Measurements from ENCODE around the gene RAI2. TPM values are rescaled to one million over a fixed set of nuclear protein-coding genes. Genes with fewer than 3 reads are reported as not detected.

Gene RAI2
- total RNA-seq, 1 donor from 2014 or later: 23.6 TPM

DNA sequence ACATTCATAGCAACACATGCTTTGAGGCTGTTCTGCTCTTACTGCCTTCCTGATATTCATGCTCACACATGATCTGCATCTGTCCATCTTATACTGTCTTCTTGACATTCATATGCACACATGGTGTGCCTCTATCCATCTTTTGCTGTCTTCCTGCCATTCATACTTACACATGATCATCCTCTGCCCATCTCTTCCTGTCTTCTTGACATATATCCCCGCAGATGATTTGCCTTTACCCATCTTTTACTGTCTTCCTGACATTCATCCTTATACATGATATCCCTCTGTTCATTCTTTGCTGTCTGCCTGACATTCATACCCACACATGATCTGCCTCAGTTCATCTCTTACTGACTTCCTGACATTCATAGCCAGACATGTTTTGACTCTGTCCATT lies 87.0 kb downstream of the RAI2 start:
- Histone ChIP-seq H3K27me3 (ENCODE audit: low read depth) (no peaks in the 10 kb centered on the region), H3K27ac (replicated peaks) (no peak overlapping the region), H3K4me3 (no peak overlapping the region), H3K36me3 (no peaks in the 10 kb centered on the region), H3K9me3 (replicated peaks) (no peaks in the 10 kb centered on the region), H3K4me1 (no peaks in the 10 kb centered on the region)
- intact Hi-C loops (cut with micrococcal nuclease): no loop called here
- no peak for DNase-seq
- TF ChIP-seq, protein P1, sequence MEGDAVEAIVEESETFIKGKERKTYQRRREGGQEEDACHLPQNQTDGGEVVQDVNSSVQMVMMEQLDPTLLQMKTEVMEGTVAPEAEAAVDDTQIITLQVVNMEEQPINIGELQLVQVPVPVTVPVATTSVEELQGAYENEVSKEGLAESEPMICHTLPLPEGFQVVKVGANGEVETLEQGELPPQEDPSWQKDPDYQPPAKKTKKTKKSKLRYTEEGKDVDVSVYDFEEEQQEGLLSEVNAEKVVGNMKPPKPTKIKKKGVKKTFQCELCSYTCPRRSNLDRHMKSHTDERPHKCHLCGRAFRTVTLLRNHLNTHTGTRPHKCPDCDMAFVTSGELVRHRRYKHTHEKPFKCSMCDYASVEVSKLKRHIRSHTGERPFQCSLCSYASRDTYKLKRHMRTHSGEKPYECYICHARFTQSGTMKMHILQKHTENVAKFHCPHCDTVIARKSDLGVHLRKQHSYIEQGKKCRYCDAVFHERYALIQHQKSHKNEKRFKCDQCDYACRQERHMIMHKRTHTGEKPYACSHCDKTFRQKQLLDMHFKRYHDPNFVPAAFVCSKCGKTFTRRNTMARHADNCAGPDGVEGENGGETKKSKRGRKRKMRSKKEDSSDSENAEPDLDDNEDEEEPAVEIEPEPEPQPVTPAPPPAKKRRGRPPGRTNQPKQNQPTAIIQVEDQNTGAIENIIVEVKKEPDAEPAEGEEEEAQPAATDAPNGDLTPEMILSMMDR (IDR thresholded peaks at IDR 0.05; ENCODE audit: borderline replicate concordance): no peak

DNA sequence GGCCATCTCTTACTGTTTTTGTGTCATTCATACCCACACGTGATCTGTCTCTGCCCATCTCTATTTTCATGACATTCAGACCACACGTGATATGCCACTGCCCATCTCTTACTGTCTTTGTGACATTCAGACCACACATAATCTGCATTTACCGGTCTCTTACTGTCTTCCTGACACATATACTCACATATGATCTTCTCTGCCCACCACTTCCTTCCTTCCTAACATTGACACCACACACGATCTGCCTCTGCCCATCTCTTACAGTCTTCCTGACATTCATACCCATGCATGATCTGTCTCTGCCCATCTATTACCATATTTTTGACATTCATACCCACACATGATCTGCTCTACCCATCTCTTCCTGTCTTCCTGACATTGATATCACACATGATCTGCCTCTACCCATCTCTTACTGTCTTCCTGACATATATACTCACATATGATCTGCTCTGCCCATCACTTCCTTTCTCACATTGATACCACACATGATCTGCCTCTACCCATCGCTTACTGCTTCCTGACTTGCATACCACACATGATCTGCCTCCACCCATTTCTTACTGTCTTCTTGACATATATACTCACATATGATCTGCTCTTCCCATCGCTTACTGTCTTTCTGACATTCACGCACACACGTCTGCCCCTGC lies 87.7 kb downstream of the RAI2 start:
- intact Hi-C loops (cut with micrococcal nuclease): no loop called here
- no peaks in the 10 kb centered on the region for H3K27me3 ChIP-seq (ENCODE audit: low read depth)
- H3K4me1 ChIP-seq: no peaks in the 10 kb centered on the region

DNA sequence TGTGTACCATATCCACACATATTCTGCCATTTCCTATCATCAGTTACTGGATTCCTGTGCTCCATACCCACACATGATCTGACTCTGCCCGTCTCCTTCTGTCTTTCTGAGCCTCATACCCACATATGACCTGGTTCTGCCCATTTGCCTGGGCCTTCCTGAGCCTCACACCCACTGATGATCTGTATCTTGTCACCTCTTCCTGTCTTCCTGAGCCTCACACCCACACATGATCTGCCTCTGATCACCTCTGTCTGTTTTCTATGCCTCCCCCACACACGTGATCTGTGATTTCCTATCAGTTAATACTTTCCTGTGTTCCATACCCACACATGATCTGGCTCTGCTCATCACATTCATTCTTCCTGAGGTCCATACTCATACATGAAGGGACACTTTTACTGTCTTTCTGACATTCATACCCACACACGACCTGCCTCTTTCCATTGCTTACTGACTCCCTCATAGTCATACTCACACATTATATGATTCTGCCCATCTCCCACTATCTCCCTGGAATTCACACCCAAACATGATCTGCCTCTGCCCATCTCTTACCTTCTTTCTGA lies 91.3 kb downstream of the RAI2 start:
- no peaks in the 10 kb centered on the region for H3K36me3 ChIP-seq
- H3K9me3 ChIP-seq (replicated peaks): no peaks in the 10 kb centered on the region
- H3K4me1 ChIP-seq: no peaks in the 10 kb centered on the region
- no peak for DNase-seq
- H3K27ac ChIP-seq (replicated peaks): no peak overlapping the region
- H3K27me3 ChIP-seq (ENCODE audit: low read depth): no peaks in the 10 kb centered on the region
- intact Hi-C loops (cut with micrococcal nuclease): no loop called here
- no peak overlapping the region for H3K4me3 ChIP-seq
- TF ChIP-seq, protein P1 (IDR thresholded peaks at IDR 0.05; ENCODE audit: borderline replicate concordance): no peak

More for the DNA sequence above, 87.7 kb downstream of the RAI2 start:
- TF ChIP-seq, protein P1 (IDR thresholded peaks at IDR 0.05; ENCODE audit: borderline replicate concordance): no peak
- Histone ChIP-seq H3K4me3 (no peak overlapping the region), H3K36me3 (no peaks in the 10 kb centered on the region), H3K27ac (replicated peaks) (no peak overlapping the region), H3K9me3 (replicated peaks) (no peaks in the 10 kb centered on the region)
- DNase-seq: no peak

DNA sequence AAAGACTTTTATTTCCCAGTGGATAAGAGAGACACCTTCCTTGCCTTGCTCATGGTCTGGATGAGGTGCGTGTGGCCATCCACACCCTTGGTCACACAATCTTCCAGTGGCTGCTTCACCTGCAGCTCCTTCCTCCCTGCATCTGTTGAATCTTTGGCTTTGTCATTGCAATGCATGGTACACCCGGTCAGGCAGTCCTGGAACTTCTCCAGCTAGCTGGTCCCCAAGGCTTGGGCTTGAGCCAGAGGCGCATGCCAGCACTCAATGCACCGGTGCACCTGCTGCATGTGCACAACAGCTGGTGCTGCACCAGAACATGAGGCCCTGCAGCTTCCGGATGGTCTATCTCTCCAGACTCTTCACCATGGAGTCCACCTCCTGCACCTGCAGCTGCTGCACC lies 92.1 kb downstream of the RAI2 start:
- H3K4me1 ChIP-seq: no peaks in the 10 kb centered on the region
- H3K27ac ChIP-seq (replicated peaks): no peak overlapping the region
- no peak overlapping the region for H3K4me3 ChIP-seq
- H3K36me3 ChIP-seq: no peaks in the 10 kb centered on the region
- H3K27me3 ChIP-seq (ENCODE audit: low read depth): no peaks in the 10 kb centered on the region
- TF ChIP-seq, protein P1 (IDR thresholded peaks at IDR 0.05; ENCODE audit: borderline replicate concordance): no peak
- intact Hi-C loops (cut with micrococcal nuclease): no loop called here
- no peaks in the 10 kb centered on the region for H3K9me3 ChIP-seq (replicated peaks)
- DNase-seq: no peak

DNA sequence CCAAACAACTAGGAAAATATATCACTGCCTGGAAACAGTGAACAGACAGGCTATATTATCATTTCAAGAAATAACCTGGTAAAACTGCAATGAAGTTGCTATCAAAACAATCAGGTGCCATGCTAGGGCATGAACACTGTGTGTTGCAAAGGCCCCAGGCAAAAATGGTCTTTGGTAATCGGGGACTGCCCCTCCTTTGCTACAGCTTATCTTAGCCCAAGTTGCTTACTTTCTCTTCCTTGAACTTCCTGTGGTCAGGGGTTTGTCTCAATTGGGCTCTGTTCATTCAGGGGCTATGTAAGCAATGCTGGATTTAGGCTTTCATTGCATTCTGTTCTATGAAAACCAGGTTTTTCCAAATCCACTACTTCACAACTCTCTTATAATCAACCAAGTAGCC lies 93.4 kb downstream of the RAI2 start:
- no peaks in the 10 kb centered on the region for H3K27me3 ChIP-seq (ENCODE audit: low read depth)
- no peak overlapping the region for H3K27ac ChIP-seq (replicated peaks)
- H3K4me1 ChIP-seq: no peaks in the 10 kb centered on the region
- intact Hi-C loops (cut with micrococcal nuclease): no loop called here
- TF ChIP-seq, protein P1 (IDR thresholded peaks at IDR 0.05; ENCODE audit: borderline replicate concordance): no peak
- no peaks in the 10 kb centered on the region for H3K9me3 ChIP-seq (replicated peaks)
- DNase-seq: no peak
- no peaks in the 10 kb centered on the region for H3K36me3 ChIP-seq
- no peak overlapping the region for H3K4me3 ChIP-seq
